Glomerular endothelial cell (primary cell): ENCODE results near the gene CLUH. TPM values are rescaled to one million over a fixed set of nuclear protein-coding genes. Genes with fewer than 3 reads are reported as not detected.
"Not testable (repeated sequence)": the region's sequence is repeated elsewhere in the genome, so short reads cannot be mapped to it uniquely, and the experiment has no call there.

Experiments used
- DNase-seq: peaks from one replicate; pipeline ENCODE4 v3.0.0-alpha.2; 2011; ENCODE audit warnings: low read depth, low spot score; ENCODE audit errors: extremely low read depth
- total RNA-seq: library from RNA; depleted of rRNA; stranded (reverse); fragments of >200 nt; gene quantifications from 2 replicates; pipeline ENCODE4 v1.2.3, GENCODE V29; 2015

The CLUH gene
- total RNA-seq, 1 donor from 2014 or later = 80.3 TPM

DNA sequence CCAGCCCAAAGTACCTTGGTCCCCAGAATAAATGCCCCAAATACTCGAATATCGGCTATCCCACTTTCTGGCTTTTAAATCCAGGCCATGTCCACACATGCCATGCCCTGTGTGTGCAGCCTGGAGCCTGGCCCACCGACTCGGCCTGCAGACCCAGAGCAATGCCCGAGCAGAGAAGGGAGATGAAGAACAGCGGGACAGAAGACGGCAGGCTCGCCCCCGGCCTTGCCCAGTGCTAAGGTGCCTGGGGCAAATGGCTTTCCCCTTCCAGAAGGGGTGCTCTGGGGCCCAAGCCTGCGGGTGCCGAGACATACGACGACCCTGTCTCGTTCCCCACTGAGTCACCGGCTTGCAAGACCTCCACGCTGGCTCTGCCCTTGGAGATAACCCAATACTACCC, 8.0 kb downstream of the CLUH start:
- no peak for DNase-seq

- no peak for DNase-seq
These were observed 8.4 kb downstream of the CLUH start for GRCh38 chr17:2703181-2703580.

DNA sequence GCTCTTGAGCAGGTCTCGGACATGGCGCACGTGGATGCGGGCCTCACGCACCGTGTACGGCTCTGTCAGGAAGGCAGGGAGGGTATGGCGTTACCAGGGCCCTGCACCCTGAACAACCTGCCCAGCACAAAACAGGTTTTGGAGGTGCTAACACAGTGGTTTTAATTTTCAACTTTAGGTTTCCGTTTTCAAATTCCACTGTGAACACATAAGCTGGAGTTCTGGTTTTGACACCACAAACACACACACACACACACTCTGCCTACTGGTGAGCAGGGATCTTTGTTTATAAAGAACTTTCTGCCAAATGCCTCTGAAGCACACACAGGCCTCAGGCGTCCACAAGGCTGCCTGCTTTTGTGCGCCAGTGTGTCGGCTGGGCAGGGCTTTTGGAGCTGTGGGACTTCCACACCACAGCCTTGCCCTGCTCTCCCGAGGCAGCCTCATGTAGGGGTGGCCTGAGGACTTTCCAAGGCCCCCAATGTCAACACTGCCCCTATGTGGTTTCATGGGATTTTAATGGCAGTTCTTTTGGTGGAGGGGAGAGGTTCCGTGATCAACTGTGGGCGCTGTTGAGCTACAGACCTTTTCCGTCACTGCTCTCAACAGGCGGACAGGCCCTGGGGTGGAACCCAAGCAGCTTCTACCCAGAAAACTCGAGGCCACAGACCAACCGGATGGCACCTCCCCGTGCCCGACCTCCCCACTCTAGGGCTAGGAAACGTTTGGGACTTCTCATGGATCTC, 9.4 kb downstream of the CLUH start:
- no peak for DNase-seq

- DNase-seq = no peak
These were observed 10.2 kb downstream of the CLUH start for GRCh38 chr17:2701161-2701995.

GRCh38 chr17:2700491-2701141, 10.9 kb downstream of the CLUH start:
- no peak for DNase-seq

GRCh38 chr17:2700030-2700490, 11.5 kb downstream of the CLUH start:
- DNase-seq = no peak

GRCh38 chr17:2699216-2699805, 12.3 kb downstream of the CLUH start:
- DNase-seq = not testable (repeated sequence)

DNA sequence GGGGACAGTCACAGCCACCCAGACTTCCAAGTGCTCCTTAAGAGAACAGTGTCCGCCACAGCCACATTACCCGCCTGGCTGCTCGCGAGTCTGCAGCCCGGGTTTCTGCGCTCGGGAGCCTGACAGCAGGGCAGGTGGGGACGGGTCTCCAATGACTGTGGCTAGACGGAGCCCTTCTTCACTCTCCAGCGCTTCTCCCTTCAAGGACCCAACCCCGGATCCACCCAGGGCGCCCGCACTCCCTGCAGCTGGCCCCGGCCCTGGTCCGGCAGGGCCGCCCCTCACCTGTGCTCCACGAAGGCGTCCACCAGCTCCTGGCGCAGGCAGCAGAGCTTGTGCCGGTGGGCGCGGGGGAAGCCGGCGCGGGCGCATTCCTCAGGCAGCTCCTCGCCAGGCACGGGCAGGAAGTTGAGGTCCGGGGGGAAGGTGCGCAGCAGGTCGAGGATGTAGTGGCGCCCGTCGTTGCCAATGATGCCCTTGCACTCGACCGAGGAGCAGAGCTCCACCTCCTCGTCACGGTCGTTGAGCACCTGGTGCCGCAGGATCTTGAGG, 13.9 kb downstream of the CLUH start:
- no peak for DNase-seq

- DNase-seq = no peak
These were observed 15.4 kb downstream of the CLUH start for GRCh38 chr17:2695961-2696760.

DNA sequence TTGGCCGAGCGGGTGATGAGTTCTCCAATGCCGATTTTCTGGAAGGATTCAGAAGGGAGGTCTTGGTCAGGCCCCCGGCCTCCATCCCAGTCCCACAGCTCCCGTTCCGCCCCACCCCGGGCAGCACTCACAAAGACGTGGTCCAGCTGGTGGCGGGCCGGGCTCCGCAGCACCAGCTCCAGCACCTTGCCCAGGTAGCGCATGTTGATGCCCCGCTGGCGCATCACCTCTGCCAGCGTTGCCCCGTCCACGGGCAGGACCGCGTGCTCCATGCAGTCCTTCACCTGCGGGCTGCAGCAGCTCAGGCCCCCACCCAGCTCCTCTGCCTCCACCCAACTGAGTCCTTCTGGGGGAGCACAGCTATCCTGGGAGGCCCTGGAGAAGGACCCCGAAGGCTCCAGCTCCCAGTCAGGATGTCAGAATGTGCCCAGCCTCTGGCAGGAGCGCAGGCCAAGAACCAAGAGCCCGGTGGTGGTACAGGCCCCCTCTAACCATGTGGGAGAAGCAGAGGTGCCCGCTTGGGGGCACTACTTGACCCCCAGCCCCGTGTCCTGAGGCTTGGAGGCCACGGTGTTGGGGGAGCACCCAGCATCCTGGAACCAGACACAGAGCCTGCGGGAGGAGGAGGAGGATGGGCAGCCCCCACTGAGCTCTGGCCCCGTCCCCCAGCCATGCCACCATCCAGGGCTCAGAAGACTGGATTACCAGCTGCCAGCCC, 16.2 kb downstream of the CLUH start:
- no peak for DNase-seq

DNA sequence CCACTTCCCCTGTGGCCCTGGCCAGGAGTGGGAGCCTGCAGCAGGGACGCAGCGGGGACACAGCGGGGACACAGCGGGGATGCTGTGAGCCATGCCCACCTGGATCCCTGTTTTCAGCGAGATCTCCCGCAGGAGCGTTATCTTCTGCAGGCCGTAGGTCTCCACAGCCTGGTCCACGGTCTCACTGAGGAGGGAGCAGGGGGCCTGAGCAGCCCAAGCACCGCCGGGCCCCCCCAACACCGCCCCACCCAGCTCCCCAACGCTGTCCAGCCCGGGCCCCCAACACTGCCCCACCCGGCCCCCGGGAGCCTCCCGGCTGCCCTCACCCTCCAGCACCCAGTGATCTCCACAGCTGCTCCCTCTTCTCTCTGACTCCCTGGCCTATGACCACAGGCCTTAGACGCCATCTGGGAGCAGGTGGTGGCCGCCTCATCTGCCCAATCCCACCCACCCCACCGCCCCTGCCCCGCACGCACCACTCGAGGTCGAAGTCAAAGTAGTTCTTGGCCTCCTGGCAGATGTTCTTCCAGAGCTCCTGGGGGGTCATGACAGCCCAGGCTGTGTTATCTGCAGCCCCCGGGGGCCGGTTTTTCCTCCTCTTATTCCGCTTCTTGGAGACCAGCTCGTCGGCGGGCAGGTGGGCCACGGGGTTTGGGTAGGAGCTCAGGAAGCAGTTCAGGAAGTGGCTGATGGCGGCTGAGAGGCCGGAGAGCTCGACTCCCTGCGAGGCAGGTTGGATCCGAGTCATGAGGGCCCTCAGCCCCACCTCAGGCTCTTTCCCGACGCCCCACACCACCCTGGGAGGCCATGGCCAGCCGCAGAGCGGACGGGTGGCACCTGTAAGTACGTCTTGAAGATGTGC, 17.0 kb downstream of the CLUH start:
- DNase-seq = no peak

DNA sequence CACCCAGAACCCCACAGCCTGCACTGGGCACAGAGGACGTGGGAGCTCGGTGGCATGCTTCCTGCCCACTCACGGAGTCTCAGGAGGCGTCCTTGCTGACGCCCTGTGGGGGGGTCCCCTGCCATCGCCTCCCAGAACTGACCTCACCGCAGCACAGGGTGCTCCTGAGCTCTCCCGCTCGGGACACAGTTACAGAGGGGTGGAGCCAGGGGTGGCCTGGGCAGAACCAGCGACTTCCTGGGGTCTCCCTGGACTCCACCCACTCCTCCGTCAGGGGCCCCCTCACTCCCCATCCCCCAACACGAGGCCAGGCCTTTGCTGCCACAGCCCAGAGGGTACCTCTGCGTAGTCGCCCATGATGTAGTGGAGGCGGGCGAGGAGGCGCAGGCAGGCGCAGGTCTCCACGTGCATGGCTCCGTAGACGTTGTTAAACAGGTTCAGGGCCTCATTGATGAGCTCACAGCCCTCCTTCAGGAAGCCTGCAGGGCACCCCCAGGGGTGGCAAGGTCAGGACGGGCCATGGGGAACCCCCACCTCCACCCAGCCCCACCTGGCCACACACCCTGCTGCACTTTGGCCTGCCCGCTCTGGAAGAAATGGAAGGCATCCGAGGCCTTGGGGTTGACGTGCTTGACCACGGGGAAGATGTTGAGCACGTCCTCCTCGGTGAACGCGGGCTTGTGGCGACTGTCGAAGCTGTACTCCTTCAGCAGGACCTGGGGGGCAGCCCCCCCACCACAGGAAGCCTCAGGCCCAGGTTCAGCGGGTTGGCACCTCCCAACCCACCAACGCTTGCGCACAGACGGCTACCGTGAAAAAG, 17.8 kb downstream of the CLUH start:
- no peak for DNase-seq

- no peak for DNase-seq
These were observed 18.8 kb downstream of the CLUH start for GRCh38 chr17:2692781-2693135.

DNA sequence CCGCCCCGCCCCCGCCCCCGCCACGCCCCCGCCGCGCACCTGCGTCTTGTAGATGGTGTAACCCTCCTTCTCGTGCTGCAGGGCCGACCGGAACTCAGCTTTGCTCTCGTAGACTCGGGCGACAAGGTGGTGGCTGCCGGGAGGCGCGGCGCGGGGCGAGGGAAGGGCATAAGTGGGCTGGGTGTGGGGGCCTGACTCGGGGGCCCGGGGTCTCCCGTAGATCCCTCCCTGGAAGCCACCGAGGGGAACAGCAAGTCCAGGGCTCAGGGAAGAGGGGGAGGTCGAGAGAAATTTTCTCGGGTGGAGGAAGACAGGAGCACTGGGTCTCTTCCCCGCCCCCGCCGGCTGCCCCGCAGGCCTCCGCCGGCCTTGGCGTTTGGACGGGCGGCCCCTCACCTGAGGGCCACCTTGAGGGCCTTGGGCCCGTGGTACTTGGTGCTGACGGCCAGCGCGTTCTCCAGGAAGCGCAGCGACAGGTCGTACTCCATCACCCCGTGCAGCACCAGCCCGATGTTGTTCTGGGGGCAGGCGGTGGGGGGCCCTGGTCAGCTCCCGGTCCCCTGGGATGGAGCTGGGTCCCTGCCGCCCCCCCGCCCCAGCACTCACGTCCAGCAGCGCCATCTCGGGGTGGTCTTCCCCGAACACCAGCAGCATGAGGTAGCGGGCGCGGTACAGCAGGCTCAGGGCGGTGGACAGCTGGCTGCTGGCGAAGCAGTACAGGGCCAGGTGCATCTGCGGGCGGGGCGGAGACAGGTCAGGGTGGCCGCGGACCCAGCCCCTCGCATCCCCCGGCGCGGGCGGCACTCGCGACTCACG, 19.4 kb downstream of the CLUH start:
- no peak for DNase-seq

DNA sequence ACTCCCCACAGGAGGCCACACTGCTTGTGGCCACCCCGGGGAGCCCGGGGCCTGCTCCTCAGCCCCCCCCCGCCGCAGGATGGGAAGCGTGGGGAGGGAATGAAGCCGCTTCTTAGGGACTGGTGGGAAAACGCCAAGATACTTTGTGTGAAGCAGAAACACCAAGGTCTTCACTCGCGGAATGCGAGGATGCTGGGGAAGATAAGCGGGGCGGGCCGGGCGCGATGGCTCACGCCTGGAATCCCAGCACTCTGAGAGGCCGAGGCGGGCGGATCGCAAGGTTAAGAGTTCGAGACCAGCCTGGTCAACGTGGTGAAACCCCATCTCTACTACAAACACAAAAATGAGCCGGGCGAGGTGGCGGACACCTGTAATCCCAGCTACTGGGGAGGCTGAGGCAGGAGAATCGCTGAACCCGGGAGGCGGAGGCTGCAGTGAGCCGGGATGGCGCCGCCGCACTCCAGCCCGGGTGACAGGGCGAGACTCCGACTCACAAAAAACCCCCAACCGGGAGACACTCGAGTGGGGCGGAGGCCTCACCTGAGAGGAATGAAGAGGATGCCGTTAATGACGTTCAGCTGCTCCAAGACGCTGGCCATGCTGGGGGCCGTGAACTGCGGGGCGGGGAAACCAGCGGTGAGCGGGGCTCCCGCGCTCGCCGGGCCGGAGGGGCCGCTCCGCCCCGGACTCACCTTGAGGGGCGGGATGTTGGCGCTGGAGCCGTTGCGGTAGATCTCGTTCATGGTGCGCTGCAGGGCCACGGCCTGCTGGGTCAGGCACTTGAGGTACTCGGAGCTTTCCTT, 20.3 kb downstream of the CLUH start:
- no peak for DNase-seq
